Endodermal cell (in vitro differentiated cells): ENCODE measurements around the gene PICALM. TPM values are rescaled to one million over a fixed set of nuclear protein-coding genes. Genes with fewer than 3 reads are reported as not detected.

Experiments used
- DNase-seq: peaks from one replicate; pipeline ENCODE4 v3.0.0-alpha.2; 2017
- H3K27ac ChIP-seq: 2 replicates; pipeline ENCODE4 v1.5.1; 2013; ENCODE audit warnings: mild to moderate bottlenecking, low read depth, low read length, moderate library complexity
- H3K27me3 ChIP-seq: 2 replicates; pipeline ENCODE4 v1.6.1; 2013; ENCODE audit warnings: mild to moderate bottlenecking, low read length, moderate library complexity; ENCODE audit not compliant: insufficient read depth, control insufficient read depth, poor library complexity, severe bottlenecking
- H3K36me3 ChIP-seq: 2 replicates; pipeline ENCODE4 v1.7.0; 2013; ENCODE audit warnings: mild to moderate bottlenecking, low read length, moderate library complexity; ENCODE audit not compliant: control insufficient read depth, insufficient read depth
- H3K4me1 ChIP-seq: one replicate; pipeline ENCODE4 v1.7.0; 2013; ENCODE audit warnings: low read length; ENCODE audit not compliant: control insufficient read depth, insufficient read depth
- H3K4me3 ChIP-seq: 2 replicates; pipeline ENCODE4 v1.5.1; 2013; ENCODE audit warnings: mild to moderate bottlenecking, low read length, moderate library complexity
- H3K9ac ChIP-seq: 2 replicates; pipeline ENCODE4 v1.6.1; 2013; ENCODE audit warnings: mild to moderate bottlenecking, low read length, moderate library complexity; ENCODE audit not compliant: poor library complexity, severe bottlenecking; ENCODE audit errors: extremely low read depth
- H3K9me3 ChIP-seq: 2 replicates; pipeline ENCODE4 v1.6.1; 2013; ENCODE audit warnings: mild to moderate bottlenecking, low read length, moderate library complexity; ENCODE audit not compliant: control insufficient read depth
- H3K27ac Mint-ChIP-seq: 2 replicates; pipeline ENCODE4 v1.8.0; 2020; ENCODE audit warnings: mixed read lengths
- H3K27me3 Mint-ChIP-seq: 2 replicates; pipeline ENCODE4 v1.8.0; 2021; ENCODE audit warnings: mild to moderate bottlenecking, mixed read lengths; ENCODE audit not compliant: insufficient read depth
- H3K36me3 Mint-ChIP-seq: 2 replicates; pipeline ENCODE4 v1.8.0; 2020; ENCODE audit warnings: low read depth, mixed read lengths
- H3K4me1 Mint-ChIP-seq: 2 replicates; pipeline ENCODE4 v1.8.0; 2020; ENCODE audit warnings: mixed read lengths
- H3K4me3 Mint-ChIP-seq: 2 replicates; pipeline ENCODE4 v1.8.0; 2020; ENCODE audit warnings: mild to moderate bottlenecking, moderate library complexity, mixed read lengths
- H3K9me3 Mint-ChIP-seq: 2 replicates; pipeline ENCODE4 v1.8.0; 2020; ENCODE audit warnings: mild to moderate bottlenecking, mixed read lengths
- WGBS, 2 experiments: methylation state at CpG; one replicate each; pipeline versions ENCODE4 v1.1.5 to v1.1.7; 2013; ENCODE audit warnings: missing lambda C conversion rate in 2 of 2, mixed read lengths in 1 of 2; ENCODE audit not compliant: insufficient coverage in 1 of 2, insufficient read length in 1 of 2; 5-methylcytosine and 5-hydroxymethylcytosine counted together
- total RNA-seq, 2 donors: library from RNA; stranded (reverse); fragmentation: NEBNext Ultra II Directional in 1 of 2; extraction: Animal tissue kit (Norgen Biotek cat#: 25700) in 1 of 2; gene quantifications; 2 replicates in 1 of 2; 3 replicates in 1 of 2; pipeline ENCODE4 v1.2.1, GENCODE V29; 2021
- TF ChIP-seq, protein P1 (sequence below): fragments of 200-600 bp; sonication (generic); conservative IDR thresholded peaks from 2 replicates; pipeline ENCODE4 v1.5.0; 2021; ENCODE audit warnings: antibody characterized with exemption, mild to moderate bottlenecking

PICALM gene
- total RNA-seq, 2 donors from 2014 or later: 120 to 129 TPM

GRCh38 chr11:86011175-86011574, 57.7 kb downstream of the PICALM start:
- H3K9me3 ChIP-seq: no peaks in the 10 kb centered on the region
- TF ChIP-seq, protein P1, sequence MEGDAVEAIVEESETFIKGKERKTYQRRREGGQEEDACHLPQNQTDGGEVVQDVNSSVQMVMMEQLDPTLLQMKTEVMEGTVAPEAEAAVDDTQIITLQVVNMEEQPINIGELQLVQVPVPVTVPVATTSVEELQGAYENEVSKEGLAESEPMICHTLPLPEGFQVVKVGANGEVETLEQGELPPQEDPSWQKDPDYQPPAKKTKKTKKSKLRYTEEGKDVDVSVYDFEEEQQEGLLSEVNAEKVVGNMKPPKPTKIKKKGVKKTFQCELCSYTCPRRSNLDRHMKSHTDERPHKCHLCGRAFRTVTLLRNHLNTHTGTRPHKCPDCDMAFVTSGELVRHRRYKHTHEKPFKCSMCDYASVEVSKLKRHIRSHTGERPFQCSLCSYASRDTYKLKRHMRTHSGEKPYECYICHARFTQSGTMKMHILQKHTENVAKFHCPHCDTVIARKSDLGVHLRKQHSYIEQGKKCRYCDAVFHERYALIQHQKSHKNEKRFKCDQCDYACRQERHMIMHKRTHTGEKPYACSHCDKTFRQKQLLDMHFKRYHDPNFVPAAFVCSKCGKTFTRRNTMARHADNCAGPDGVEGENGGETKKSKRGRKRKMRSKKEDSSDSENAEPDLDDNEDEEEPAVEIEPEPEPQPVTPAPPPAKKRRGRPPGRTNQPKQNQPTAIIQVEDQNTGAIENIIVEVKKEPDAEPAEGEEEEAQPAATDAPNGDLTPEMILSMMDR: no peak
- H3K36me3 ChIP-seq: peaks cover 86% of the 10 kb centered on the region
- Mint-ChIP-seq H3K9me3 (no peaks in the 10 kb centered on the region), H3K36me3 (peaks cover 59% of the 10 kb centered on the region), H3K27ac (no peak overlapping the region), H3K4me3 (no peak overlapping the region), H3K27me3 (no peaks in the 10 kb centered on the region), H3K4me1 (peaks cover 11% of the 10 kb centered on the region)
- WGBS, 2 experiments: 88 to 95% methylated on average over 1 of the region's 1 CpG
- no peaks in the 10 kb centered on the region for H3K27me3 ChIP-seq
- no peak overlapping the region for H3K4me3 ChIP-seq
- peaks cover 5% of the 10 kb centered on the region for H3K4me1 ChIP-seq
- no peak overlapping the region for H3K9ac ChIP-seq
- DNase-seq: no peak
- H3K27ac ChIP-seq: no peak overlapping the region

- no peak overlapping the region for H3K4me3 ChIP-seq
- no peak for DNase-seq
- no peaks in the 10 kb centered on the region for H3K27me3 ChIP-seq
- H3K9me3 ChIP-seq: no peaks in the 10 kb centered on the region
- TF ChIP-seq, protein P1: no peak
- H3K4me1 ChIP-seq: peaks cover 17% of the 10 kb centered on the region
- no peaks in the 10 kb centered on the region for H3K9me3 Mint-ChIP-seq
- peaks cover 51% of the 10 kb centered on the region for H3K4me1 Mint-ChIP-seq
- H3K36me3 ChIP-seq: peaks cover 82% of the 10 kb centered on the region
- no peak overlapping the region for H3K4me3 Mint-ChIP-seq
- H3K27ac Mint-ChIP-seq: no peak overlapping the region
- no peak overlapping the region for H3K27ac ChIP-seq
- H3K9ac ChIP-seq: no peak overlapping the region
- H3K36me3 Mint-ChIP-seq: peaks cover 59% of the 10 kb centered on the region
- WGBS, 2 experiments: 89% methylated on average over 2 of the region's 2 CpGs; no CpG with 5 or more reads in 1 of the 2 experiments
- no peaks in the 10 kb centered on the region for H3K27me3 Mint-ChIP-seq
Measured at GRCh38 chr11:86003654-86004053, 65.2 kb downstream of the PICALM start.

DNA sequence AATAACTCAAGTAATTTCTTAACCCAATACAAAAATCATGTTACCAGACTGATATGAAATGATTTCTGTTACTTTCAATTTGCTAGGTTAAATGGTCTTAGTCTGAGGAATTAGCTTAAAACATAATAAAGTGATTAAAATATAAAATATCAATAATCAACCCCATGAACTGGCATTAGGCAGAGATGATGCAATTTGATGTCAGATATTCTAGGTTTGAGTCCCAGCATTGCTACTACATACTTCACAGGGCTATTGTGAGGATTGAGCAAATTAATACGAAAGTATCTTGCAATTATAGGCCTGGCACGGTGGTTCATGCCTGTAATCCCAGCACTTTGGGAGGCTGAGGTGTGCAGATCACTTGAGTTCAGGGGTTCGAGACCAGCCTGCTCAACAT, 66.5 kb downstream of the PICALM start:
- no peaks in the 10 kb centered on the region for H3K9me3 Mint-ChIP-seq
- H3K27me3 Mint-ChIP-seq: no peaks in the 10 kb centered on the region
- H3K27me3 ChIP-seq: no peaks in the 10 kb centered on the region
- TF ChIP-seq, protein P1: no peak
- H3K36me3 ChIP-seq: peaks cover 85% of the 10 kb centered on the region
- H3K4me1 Mint-ChIP-seq: peaks cover 43% of the 10 kb centered on the region
- no peak overlapping the region for H3K27ac Mint-ChIP-seq
- DNase-seq: no peak
- no peak overlapping the region for H3K9ac ChIP-seq
- peaks cover 12% of the 10 kb centered on the region for H3K4me1 ChIP-seq
- 80 to 93% methylated on average over 2 to 3 of the region's 3 CpGs for whole genome bisulfite sequencing, 2 experiments
- H3K9me3 ChIP-seq: no peaks in the 10 kb centered on the region
- no peak overlapping the region for H3K27ac ChIP-seq
- no peak overlapping the region for H3K4me3 ChIP-seq
- no peak overlapping the region for H3K4me3 Mint-ChIP-seq
- peaks cover 60% of the 10 kb centered on the region for H3K36me3 Mint-ChIP-seq
